HG03196 (cell line): Measurements from ENCODE around the gene TROAP.
"Not testable (repeated sequence)": the region's sequence is repeated elsewhere in the genome, so short reads cannot be mapped to it uniquely, and the experiment has no call there.

Experiments used
- ATAC-seq: cut with Tn5 transposase; IDR thresholded peaks from one replicate; pipeline ENCODE4 v1.9.1; 2021; ENCODE audit not compliant: unreplicated experiment

The TROAP gene, protein sequence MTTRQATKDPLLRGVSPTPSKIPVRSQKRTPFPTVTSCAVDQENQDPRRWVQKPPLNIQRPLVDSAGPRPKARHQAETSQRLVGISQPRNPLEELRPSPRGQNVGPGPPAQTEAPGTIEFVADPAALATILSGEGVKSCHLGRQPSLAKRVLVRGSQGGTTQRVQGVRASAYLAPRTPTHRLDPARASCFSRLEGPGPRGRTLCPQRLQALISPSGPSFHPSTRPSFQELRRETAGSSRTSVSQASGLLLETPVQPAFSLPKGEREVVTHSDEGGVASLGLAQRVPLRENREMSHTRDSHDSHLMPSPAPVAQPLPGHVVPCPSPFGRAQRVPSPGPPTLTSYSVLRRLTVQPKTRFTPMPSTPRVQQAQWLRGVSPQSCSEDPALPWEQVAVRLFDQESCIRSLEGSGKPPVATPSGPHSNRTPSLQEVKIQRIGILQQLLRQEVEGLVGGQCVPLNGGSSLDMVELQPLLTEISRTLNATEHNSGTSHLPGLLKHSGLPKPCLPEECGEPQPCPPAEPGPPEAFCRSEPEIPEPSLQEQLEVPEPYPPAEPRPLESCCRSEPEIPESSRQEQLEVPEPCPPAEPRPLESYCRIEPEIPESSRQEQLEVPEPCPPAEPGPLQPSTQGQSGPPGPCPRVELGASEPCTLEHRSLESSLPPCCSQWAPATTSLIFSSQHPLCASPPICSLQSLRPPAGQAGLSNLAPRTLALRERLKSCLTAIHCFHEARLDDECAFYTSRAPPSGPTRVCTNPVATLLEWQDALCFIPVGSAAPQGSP

DNA sequence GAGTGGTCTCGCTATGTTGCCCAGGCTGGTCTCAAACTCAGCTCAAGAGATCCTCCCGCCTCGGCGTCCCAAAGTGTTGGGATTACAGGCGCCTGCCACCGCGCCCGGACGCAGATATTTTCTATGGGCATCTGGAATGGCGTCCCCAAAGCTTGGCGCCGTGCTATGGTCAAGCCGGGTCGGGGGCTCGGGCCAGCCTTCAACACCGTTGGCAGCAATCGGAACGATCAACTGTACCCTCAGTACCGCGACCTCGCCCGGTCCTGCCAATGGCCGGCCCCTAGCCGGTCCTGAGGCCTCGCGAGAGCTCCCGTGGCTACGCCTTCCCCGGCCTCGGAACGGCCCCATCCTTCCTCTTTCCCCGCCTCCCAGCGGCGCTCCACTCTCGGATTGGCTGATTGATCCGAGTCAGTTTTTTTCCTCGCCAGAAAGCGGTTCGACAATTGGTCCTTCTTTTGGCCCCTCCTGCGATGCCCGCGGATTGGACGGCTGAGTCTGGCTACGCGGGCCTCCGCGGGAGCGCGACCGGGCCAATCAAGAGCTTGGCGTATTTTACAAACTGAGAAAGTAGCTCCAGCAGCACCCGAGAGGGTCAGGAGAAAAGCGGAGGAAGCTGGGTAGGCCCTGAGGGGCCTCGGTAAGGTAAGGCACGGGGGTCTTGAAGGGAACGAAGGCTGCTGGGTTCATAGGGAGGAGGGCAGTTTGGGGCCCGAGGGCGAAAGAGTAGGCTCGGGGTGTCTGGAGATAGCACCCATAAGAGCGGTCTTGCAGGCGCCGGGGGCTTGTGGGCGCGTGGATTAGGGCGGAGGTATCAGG, at the start of gene TROAP:
TROAP (plus strand) TSS at position 548 of the 816 bp plus-strand sequence. CDS start 354 bp downstream, outside the sequence.
- ATAC-seq, result peak; percentile 95

- no peak for ATAC-seq
Observed at GRCh38 chr12:49273726-49274395, 49.2 kb upstream of the TROAP start.

GRCh38 chr12:49274396-49275069, 48.5 kb upstream of the TROAP start:
- no peak for ATAC-seq

DNA sequence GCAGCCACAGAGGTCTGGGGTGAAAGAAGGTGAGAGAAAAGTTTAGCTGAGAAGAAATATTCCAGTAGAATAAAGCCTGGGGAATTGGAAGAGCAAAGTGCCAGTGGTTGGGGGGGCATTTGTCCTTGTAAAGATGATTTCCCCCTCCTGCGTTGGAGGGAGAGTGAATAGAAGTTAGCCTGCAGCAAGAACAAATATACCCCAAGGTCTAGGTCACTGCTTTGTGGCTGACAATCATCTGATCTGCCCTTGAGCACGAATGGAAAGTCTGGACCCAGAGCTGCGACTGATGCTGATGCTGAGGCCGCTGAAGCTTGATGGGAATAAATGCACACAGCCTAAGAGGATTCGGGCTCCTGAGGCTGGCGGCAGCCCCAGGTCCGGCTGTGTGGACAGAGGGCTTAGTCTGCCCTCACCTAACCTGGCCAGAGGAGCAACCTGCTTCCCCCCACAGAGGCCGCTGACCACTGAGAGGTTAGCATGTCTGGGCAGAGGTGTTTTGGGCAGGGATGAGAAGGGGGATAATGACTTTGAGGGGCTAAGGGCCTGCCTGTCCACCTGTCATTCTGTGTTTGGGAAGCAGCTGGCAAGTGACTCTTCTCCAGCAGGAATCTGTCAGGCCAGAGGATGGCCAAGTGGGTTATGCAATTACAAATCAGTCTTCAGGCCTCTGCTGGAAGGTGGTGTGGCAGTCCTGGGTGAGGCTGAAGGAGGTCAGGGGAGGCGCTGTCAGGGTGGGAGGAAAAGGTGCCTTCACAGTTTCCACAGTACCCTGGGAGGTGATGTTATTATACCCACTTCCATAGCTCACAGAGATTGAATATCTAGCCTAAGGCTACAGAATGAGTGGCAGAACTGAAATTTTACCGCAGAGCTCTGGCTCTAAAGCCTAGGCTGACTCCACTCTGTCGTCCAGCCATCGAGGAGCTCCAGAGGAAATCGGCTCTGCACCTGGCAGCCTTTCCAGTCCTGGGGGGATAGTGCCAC, 46.5 kb upstream of the TROAP start:
- no peak for ATAC-seq

DNA sequence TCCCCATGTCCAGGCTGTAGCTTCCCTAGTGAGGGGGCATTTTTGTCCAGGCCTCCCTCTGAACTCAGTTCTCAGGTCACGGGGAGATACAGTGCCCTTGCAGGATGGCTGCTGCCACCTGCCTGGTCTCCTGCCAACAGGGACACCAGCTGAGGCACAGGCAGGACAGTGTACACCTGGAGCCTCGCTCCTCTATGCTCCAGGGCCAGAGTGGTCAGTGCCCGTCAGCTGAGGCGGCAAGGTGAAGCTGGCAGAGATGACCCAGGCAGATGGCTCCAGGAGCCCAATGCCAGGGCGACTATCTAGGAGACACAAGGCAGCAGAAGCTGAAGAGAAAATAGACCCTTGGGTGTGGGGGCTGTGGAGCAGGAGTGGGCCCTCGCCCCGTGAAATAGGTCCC, 45.6 kb upstream of the TROAP start:
- no peak for ATAC-seq

GRCh38 chr12:49279706-49280159, 43.3 kb upstream of the TROAP start:
- ATAC-seq, result no peak

GRCh38 chr12:49280545-49280944, 42.5 kb upstream of the TROAP start:
- ATAC-seq, result not testable (repeated sequence)

DNA sequence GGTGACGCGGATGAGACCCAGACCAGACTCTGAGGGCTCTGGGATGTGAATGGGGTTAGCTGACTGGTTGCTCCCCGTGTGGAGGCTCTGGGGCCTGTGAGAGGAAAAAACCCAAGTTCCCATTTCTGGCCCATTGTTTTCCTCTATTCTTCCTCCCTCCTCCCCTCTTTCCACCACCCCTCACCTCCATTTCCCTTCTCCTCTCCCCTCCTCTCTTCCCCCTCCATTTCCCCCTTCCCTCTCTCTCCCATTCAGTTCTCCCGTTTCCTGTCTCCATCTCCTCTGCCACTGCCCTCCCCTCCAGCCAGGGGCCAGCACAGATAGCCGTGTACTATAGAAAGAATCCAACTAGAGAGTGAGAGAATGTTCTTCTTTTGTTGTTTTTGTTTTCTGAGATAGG, 40.8 kb upstream of the TROAP start:
- ATAC-seq, result no peak

DNA sequence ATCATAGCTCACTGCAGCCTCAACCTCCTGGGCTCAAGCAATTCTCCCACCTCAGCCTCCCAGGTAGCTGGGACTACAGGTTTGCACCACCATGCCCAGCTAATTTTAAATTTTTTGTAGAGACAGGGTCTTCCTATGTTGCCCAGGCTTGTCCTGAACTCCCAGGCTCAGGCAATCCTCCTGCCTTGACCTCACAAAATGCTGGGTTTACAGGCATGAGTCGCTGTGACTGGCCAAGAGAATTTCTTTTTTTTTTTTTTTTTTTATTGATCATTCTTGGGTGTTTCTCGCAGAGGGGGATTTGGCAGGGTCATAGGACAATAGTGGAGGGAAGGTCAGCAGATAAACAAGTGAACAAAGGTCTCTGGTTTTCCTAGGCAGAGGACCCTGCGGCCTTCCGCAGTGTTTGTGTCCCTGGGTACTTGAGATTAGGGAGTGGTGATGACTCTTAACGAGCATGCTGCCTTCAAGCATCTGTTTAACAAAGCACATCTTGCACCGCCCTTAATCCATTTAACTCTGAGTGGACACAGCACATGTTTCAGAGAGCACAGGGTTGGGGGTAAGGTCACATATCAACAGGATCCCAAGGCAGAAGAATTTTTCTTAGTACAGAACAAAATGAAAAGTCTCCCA, 40.2 kb upstream of the TROAP start:
- not testable (repeated sequence) for ATAC-seq

GRCh38 chr12:49283541-49284429, 39.3 kb upstream of the TROAP start:
- no peak for ATAC-seq

GRCh38 chr12:49284672-49285071, 38.4 kb upstream of the TROAP start:
- no peak for ATAC-seq

DNA sequence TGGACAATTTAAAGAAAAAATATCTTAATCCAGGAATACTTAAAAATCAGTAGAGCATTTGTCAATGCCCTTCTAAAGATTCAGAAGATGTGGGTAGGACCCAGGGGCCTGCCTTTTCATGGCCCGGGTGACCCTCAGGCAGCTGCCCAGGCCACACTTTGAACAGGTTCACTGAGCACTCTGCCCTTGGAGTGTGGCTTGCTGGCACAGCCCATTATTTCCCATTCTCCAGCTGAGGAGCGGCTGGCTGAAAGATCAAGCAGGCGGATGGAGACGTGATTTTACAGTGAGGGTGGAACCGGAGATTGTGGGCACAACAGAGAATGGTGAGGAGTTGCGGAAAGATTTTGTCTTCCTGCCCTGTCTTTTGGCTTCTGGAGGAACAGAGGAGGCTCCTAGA, 35.2 kb upstream of the TROAP start:
- ATAC-seq, result no peak

- ATAC-seq, result no peak
Observed at GRCh38 chr12:49288412-49288853, 34.6 kb upstream of the TROAP start.

DNA sequence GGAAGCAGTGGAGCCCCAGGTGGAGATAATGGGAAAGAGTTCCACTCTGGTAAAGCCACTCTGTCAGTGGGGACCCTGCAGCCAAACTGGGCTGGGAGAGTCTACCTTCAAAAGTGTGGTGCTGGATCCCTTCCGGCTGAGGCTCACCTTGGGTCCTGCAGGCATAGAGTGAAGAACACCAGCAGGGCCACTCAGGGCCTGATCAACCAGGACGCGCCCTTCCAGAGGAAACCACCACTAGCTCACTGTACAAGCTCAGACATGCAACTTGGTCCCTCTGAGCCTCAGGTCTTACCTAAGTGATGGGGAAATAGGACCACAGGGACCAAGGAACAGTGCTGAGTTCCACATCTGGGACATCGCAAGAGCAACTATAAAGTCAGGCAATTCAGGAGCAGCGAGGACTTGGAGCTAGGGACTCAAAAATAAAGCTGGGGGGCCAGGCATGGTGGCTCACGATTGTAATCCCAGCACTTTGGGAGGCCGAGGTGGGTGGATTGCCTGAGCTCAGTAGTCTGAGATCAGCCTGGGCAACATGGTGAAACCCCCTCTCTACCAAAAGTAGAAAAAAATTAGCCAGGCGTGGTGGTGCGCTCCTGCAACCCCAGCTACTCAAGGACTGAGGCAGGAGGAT, 34.0 kb upstream of the TROAP start:
- no peak for ATAC-seq

DNA sequence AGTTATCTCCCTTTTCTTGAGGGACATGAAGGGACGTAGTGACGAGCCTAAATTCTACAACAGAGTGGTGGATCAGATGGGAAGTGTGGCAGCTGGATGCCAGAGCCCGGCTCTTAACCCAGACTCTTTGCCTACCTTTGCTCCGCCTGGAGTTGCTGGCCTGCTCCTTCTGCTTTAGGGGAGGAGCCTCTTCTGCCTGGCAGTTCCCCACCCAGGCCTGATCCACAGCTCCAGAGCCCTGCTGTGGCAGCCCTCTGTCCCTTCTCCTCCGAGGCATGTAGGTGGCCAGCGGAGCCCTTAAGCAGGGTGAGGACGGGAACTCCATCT, 30.4 kb upstream of the TROAP start:
- no peak for ATAC-seq

GRCh38 chr12:49293056-49293956, 29.7 kb upstream of the TROAP start:
- no peak for ATAC-seq
